Suppressor macrophage treated with lipopolysaccharide for 4 hours (primary cell): ENCODE results near the gene SGMS1.

Experiments used
- DNase-seq: peaks from one replicate; pipeline ENCODE4 v3.0.0-alpha.2; 2020

The SGMS1 gene

DNA sequence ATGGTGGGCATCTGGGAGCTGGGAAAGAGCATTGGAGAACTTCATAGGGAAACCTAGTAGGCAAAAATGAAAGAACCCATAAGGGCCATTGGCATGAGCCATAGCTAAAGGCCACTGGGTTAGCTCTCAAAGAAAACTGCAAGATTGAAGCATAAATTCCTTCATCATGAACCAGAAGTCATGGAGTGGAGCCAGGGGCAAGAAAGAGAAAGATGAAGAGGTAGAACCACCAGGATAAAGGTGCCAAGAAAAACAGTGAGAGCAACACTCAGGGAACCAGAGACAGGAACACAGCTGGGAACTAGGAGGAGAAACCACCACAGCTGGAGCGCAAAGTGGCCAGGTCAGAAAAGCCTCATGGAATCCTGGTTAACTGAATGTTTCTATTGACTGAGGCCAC lies 11.5 kb upstream of the SGMS1 start:
- no peak for DNase-seq

GRCh38 chr10:50634479-50634878 lies 10.7 kb upstream of the SGMS1 start:
- DNase-seq, result no peak

- no peak for DNase-seq
Measured at GRCh38 chr10:50631052-50631451, 7.3 kb upstream of the SGMS1 start.

DNA sequence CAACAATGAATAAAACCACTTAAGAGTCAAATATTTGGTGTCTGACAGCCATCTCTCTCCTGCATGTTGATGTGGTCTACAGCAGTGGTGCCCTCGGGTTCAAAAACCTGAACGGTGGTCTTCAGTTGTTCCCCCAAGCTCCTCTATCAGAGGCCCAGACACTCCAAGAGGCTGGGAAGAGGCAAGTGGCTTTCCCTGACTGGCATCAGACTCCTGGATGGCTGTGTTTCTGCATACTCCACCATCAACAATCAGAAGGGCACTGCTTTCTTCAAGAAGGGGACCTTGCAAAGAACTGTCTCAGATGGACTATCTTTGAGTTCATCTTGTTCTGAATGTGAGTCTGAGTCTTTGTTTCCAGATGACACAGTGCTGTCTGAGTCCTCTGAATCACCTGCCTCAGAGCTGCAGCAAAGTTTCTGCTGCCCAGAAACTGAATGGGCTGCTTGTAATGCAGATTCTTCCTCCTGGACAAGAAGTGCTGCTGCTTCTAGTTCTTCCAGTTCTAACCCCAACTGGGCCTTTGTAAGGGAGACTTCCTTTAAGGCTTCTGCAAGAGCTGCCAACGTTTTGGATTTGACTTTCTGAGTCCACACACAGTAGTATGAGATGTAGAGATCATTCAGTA lies 5.9 kb upstream of the SGMS1 start:
- no peak for DNase-seq

- DNase-seq, result no peak
Measured at GRCh38 chr10:50627896-50628295, 4.1 kb upstream of the SGMS1 start.

DNA sequence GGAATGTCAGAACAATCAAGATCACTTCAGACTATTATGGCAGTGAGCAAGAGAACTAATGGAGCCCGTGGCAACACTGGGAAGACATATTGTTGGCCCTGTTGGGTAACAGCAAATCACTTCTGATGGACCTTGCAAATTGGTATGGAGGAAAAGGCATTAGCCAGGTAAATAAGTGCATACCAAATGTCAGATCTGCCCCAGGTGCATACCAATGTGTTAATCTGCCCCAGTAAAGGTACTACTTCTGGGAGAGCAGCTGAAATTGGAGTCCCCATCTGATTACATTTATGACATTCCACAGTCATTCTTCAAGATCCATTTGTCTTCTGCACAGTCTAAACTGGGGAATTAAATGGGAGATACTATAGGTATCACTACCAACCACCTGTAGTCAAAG lies 3.7 kb upstream of the SGMS1 start:
- no peak for DNase-seq

GRCh38 chr10:50625649-50626132 lies 1.9 kb upstream of the SGMS1 start:
- DNase-seq, result peak; percentile 10

DNA sequence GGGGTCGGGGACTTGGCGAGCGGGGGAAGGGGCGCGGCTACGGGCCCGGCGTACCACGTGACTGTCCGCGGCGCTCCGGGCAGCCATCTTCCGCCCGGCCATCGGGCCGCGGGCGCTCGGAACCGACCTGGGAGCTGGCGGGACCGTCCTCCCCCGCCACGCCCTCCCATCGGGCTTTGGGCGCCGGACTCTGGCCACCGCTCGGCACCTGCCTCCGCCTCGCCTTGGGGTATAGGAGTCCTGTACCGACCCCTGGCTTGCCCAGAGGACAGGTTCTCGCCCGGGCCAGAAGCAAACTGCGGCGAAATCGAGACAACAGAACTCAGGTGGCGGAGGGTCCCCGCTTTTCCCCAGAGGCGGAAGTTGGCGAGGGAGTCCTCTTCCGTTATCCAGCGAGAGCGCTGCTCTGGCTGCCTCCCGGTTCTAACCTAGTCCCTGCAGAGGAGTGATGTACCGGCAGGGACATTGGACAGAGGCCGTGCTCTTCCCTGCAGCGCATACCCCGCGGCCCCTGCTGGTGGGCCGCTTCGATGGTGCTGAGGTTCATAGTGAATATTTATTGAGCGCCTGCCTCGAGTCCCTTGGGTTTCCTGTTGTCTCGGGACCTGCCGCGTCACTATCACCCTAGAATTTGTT lies 1.2 kb upstream of the SGMS1 start:
- peak; percentile 87 for DNase-seq

- DNase-seq, result peak; percentile 98
Measured at GRCh38 chr10:50624413-50624865, 683 bp upstream of the SGMS1 start.

GRCh38 chr10:50622706-50623662 lies 772 bp downstream of the SGMS1 start:
- DNase-seq, result peak; percentile 46

DNA sequence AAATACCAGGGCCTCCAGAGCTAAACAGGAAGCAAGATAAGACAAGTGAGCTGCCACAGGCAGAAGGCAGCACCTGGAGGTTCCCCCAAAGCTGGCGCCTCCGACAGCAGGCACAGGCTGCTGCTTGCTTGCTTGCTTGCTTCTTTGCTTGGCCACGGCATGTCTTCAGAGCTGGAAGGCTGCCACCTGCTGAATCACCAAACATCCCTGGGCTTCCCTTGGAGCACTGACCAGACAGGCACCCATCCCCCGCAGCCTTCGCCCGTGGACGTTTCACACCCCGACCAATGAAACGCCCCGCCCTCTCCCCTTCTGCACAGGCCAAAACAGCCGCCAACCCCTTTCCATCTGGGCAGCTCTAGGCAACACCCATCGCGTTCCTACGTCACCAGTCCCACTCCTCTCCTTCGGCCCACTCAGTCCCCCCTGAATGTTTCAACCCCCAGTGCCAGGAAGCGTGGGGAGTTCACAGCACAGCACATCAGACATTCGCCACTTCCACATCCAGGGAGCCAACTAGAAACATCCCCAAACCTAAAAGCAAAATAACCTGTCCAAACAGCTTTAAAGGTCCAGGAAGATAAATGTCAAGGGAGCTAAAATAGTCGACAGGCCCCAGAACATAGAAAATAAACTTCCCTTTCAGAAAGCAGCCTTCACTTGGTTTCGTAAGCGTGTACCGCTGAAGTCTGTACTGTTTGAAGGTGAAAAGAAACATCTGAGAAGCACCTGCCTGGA lies 1.6 kb downstream of the SGMS1 start:
- DNase-seq, result peak; percentile 92

GRCh38 chr10:50620899-50621298 lies 2.9 kb downstream of the SGMS1 start:
- DNase-seq, result no peak

DNA sequence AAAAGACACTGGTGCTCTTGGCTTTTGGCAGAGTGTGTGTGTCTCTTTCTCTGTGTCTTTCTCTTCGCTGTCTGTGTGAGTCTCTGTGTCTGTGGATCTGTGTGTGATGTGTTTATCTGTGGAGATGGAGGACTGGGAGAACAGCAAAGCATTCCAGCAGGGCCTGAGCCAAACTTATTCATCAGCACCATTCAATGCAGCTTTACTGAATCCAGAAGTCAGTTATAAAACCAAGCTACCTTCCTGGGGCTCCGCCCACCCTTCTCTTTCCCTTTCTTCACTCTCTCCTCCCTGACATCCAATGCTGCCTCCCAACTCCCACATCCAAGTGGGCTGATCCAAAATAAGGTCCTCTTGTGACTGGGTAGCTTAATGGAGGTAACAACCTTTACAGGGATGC lies 3.9 kb downstream of the SGMS1 start:
- no peak for DNase-seq

DNA sequence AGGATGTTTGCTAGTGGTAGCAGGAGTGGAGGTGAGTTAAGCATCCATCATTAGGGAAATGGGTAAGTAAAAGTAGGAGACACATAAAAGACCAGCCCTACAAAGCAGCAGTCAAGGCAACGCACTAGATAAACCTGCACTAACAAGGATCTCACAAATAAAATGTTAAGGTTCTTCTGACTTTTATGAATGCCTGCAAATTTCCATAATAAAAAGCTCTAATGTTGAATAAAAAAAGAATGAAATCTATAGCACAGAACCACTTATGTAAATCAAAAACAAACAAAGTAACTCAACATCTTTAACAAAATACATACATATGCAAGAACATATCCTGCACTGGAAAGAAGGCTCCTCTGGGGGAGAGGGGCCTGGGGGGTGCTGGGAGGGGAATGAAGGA lies 4.6 kb downstream of the SGMS1 start:
- no peak for DNase-seq

DNA sequence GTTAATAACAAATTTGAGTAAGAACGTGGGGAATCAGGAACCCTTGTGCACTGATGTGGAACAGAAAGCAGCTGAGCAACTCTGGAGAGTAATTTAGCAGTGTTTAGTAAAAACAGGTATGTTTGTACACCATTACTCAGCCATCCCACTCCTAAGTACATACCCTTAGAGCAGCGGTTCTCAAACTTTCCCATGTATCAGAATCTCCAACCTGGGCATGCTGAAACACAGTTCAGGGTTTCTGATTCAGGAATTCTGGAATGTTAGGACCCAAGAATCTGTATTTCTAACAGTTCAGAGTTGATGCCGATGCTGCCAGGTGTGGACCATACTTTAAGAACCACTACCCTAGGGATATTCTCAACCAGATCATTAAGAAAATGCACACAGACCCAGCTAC lies 5.1 kb downstream of the SGMS1 start:
- DNase-seq, result no peak

- no peak for DNase-seq
Measured at GRCh38 chr10:50615658-50616057, 8.1 kb downstream of the SGMS1 start.

- no peak for DNase-seq
Measured at GRCh38 chr10:50614444-50615137, 9.2 kb downstream of the SGMS1 start.

DNA sequence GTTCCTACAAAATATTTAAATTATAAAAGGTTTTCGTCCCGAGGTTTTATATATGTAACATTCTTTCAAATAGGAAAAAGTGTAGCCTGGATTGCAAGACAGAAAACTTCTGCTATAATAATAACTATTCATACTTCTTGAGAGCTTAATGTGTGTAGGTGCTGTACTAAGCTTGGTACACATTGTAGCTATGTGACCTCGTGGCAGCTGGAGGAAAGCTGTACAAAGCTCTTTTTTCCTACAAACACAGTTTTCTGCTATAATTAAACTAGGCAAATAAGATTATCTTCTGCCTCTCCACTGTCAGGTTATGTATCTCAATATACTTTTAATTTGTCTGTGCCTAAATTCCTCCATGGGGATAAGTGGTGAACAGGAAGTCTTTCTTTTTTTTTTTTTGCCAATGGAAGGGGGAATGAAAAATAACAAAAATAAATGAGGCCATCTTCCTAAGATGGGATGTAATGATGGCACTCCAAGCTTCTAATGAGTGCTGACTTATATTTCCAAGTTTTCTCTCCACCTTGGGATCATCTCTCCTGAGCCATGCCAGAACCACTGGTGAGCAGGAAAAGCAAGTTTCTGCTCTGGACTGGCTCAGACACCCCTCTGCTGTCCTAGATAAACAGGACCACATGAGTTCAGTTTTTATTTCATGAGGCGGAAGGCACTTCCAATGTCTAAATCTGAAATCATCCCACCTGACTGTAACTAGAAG lies 9.9 kb downstream of the SGMS1 start:
- DNase-seq, result no peak

DNA sequence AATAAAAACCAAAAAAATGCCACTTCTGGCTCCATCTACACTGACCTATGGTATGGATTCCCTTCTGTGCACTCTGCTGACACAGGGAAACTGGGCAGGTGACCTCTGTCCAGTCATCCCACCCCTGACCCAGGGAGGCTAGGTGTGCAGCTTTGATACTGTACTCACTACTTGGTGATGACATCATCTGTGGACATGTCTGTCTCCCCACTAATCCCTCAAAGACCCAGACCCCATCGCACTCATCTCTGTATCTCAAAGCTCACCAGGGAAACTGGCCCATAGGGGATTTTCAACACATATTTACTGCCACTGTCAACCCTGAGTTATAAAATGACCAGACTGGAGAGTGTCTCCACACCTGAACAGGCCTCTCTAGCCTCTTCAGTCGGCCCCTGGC lies 10.6 kb downstream of the SGMS1 start:
- no peak for DNase-seq

- DNase-seq, result no peak
Measured at GRCh38 chr10:50610368-50610767, 13.4 kb downstream of the SGMS1 start.

- DNase-seq, result peak; percentile 55
Measured at GRCh38 chr10:50607356-50607925, 16.3 kb downstream of the SGMS1 start.
